Mesenchymal stem cell (in vitro differentiated cells and primary cell): Measurements from ENCODE around the gene LPGAT1.

Source experiments
- DNase-seq: peaks from one replicate; pipeline ENCODE4 v3.0.0-alpha.2; 2013
- H2AFZ ChIP-seq: one replicate; pipeline ENCODE4 v1.6.1; 2013; ENCODE audit warnings: low read depth, mild to moderate bottlenecking, control low read depth, inconsistent platforms, low read length, moderate library complexity
- H2AK5ac ChIP-seq: 2 replicates; pipeline ENCODE4 v1.6.1; 2013; ENCODE audit warnings: low read length, moderate library complexity, mild to moderate bottlenecking, inconsistent platforms; ENCODE audit not compliant: severe bottlenecking
- H2BK120ac ChIP-seq: one replicate; pipeline ENCODE4 v1.6.1; 2013; ENCODE audit warnings: low read depth, mild to moderate bottlenecking, inconsistent platforms, low read length, moderate library complexity
- H2BK12ac ChIP-seq, 2 experiments: one replicate each; pipeline ENCODE4 v1.6.1; 2013; ENCODE audit warnings: inconsistent platforms in 2 of 2, low read length in 2 of 2, mild to moderate bottlenecking in 2 of 2, moderate library complexity in 2 of 2, control low read depth in 1 of 2
- H2BK15ac ChIP-seq: one replicate; pipeline ENCODE4 v1.6.1; 2013; ENCODE audit warnings: mild to moderate bottlenecking, low read depth, inconsistent platforms; ENCODE audit not compliant: poor library complexity, severe bottlenecking
- H2BK5ac ChIP-seq: 2 replicates; pipeline ENCODE4 v1.6.1; 2013; ENCODE audit warnings: low read depth, mild to moderate bottlenecking, low read length, control low read depth, inconsistent platforms; ENCODE audit not compliant: poor library complexity, severe bottlenecking
- H3K14ac ChIP-seq, 2 experiments: one replicate each; pipeline ENCODE4 v1.6.1; 2013; ENCODE audit warnings: inconsistent platforms in 2 of 2, low read length in 2 of 2, control low read depth in 1 of 2, mild to moderate bottlenecking in 1 of 2, moderate library complexity in 1 of 2
- H3K18ac ChIP-seq, 2 experiments: one replicate each; pipeline ENCODE4 v1.6.1; 2013; ENCODE audit warnings: inconsistent platforms in 2 of 2, low read length in 2 of 2, control low read depth in 1 of 2, low read depth in 1 of 2, mild to moderate bottlenecking in 1 of 2
- H3K23ac ChIP-seq, 2 experiments: one replicate each; pipeline ENCODE4 v1.6.1; 2013; ENCODE audit warnings: inconsistent platforms in 2 of 2, low read length in 2 of 2, mild to moderate bottlenecking in 2 of 2, moderate library complexity in 2 of 2, control low read depth in 1 of 2
- H3K27ac ChIP-seq: 2 replicates; pipeline ENCODE4 v1.5.1; 2013; ENCODE audit warnings: mild to moderate bottlenecking, moderate library complexity, low read length, control low read depth, inconsistent platforms; ENCODE audit not compliant: poor library complexity, severe bottlenecking
- H3K27me3 ChIP-seq, 2 experiments: 2 replicates each; pipeline versions ENCODE4 v1.6.1 to v1.7.0; 2013; ENCODE audit warnings: low read length in 2 of 2, mild to moderate bottlenecking in 2 of 2, moderate library complexity in 2 of 2, control low read depth in 1 of 2, inconsistent platforms in 1 of 2; ENCODE audit not compliant: control insufficient read depth in 1 of 2, insufficient read depth in 1 of 2
- H3K36me3 ChIP-seq, 2 experiments: 2 replicates each; pipeline versions ENCODE4 v1.6.1 to v1.7.0; 2013; ENCODE audit warnings: low read length in 2 of 2, control low read depth in 1 of 2, inconsistent platforms in 1 of 2, low read depth in 1 of 2, mild to moderate bottlenecking in 1 of 2; ENCODE audit not compliant: insufficient read depth in 2 of 2, control insufficient read depth in 1 of 2
- H3K4ac ChIP-seq, 2 experiments: one replicate each; pipeline ENCODE4 v1.6.1; 2013; ENCODE audit warnings: inconsistent platforms in 2 of 2, low read length in 2 of 2, mild to moderate bottlenecking in 2 of 2, moderate library complexity in 2 of 2, control low read depth in 1 of 2, low read depth in 1 of 2
- H3K4me1 ChIP-seq: 2 replicates; pipeline ENCODE4 v1.6.1; 2013; ENCODE audit warnings: low read depth, low read length, control low read depth; ENCODE audit not compliant: control insufficient read depth, insufficient read depth
- H3K4me2 ChIP-seq: 2 replicates; pipeline ENCODE4 v1.6.1; 2013; ENCODE audit warnings: low read length, mild to moderate bottlenecking, inconsistent platforms; ENCODE audit not compliant: poor library complexity, severe bottlenecking
- H3K4me3 ChIP-seq, 2 experiments: 2 replicates each; pipeline versions ENCODE4 v1.5.1 to v1.7.0; 2013; ENCODE audit warnings: low read length in 2 of 2, mild to moderate bottlenecking in 2 of 2, control low read depth in 1 of 2, low read depth in 1 of 2; ENCODE audit not compliant: insufficient read depth in 1 of 2
- H3K79me1 ChIP-seq: replicated peaks from 2 replicates; pipeline ENCODE4 v1.6.1; 2013; ENCODE audit warnings: mild to moderate bottlenecking, control low read depth, low read length, inconsistent platforms; ENCODE audit not compliant: poor library complexity, severe bottlenecking
- H3K9ac ChIP-seq: 2 replicates; pipeline ENCODE4 v1.7.0; 2013; ENCODE audit warnings: mild to moderate bottlenecking, low read length, moderate library complexity
- H3K9me3 ChIP-seq: 2 replicates; pipeline ENCODE4 v1.7.0; 2013; ENCODE audit warnings: mild to moderate bottlenecking, low read length; ENCODE audit not compliant: control insufficient read depth
- H4K8ac ChIP-seq: one replicate; pipeline ENCODE4 v1.6.1; 2013; ENCODE audit warnings: inconsistent platforms, mild to moderate bottlenecking, low read length, moderate library complexity
- H4K91ac ChIP-seq: one replicate; pipeline ENCODE4 v1.6.1; 2013; ENCODE audit warnings: mild to moderate bottlenecking, low read length, inconsistent platforms
- WGBS: methylation state at CpG from one replicate; pipeline ENCODE4 v1.1.7; 2013; ENCODE audit warnings: mixed read lengths; 5-methylcytosine and 5-hydroxymethylcytosine counted together

LPGAT1 gene

DNA sequence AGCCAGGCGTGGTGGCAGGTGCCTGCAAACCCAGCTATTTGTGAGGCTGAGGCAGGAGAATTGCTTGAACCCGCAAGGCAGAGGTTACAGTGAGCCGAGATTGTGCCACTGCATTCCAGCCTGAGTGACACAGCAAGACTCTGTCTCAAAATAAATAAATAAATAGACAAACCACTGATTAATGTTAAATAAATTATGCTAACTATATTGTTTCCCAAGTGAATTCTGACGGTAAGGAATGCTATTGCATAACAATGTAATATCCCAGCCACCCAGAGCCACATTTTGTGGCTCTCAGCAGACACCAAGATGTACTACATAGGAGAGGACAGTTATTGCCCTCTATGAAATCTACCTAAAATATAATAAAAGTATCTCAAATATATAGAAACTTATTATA is 55.4 kb downstream of the LPGAT1 start:
- Histone ChIP-seq H3K4me3 (no peak overlapping the region), H2BK15ac (no peak overlapping the region), H3K18ac (no peak overlapping the region), H3K27me3 (no peaks in the 10 kb centered on the region), H3K4me2 (no peak overlapping the region), H3K27ac (no peak overlapping the region), H3K4me1 (no peaks in the 10 kb centered on the region), H3K4ac (no peak overlapping the region), H2BK12ac (no peak overlapping the region), H3K79me1 (no peaks in the 10 kb centered on the region), H4K8ac (no peak overlapping the region), H3K23ac (no peak overlapping the region), H2BK5ac (no peak overlapping the region), H2AFZ (no peak overlapping the region), H3K9me3 (no peaks in the 10 kb centered on the region), H3K9ac (no peak overlapping the region), H2BK120ac (no peak overlapping the region), H4K91ac (no peak overlapping the region), H3K36me3 (peaks cover 3 to 19% of the 10 kb centered on the region in 2 experiments), H3K14ac (no peak overlapping the region), H2AK5ac (no peak overlapping the region)
- peak; percentile 22 for DNase-seq
- WGBS = 85% methylated on average over 2 of the region's 4 CpGs

DNA sequence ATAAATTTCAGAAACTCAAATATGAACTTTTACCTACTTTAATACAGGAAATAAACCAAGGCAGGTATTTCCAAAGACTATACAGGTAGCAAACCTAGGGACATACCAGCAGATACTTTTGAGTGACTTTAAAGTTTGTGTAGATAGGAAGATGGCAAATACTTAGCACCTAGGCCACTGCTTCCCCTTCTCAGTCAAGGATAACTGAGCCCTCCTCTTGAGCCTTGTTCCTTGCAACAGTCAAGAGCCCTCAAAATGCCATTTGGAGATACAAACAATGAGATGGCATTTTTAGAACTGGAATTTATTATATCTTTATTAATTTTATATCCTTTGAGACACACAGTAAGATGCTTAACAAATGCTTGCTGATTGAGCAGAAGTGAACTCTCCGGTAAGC is 65.9 kb downstream of the LPGAT1 start:
- WGBS = 100% methylated on average over 1 of the region's 1 CpG

DNA sequence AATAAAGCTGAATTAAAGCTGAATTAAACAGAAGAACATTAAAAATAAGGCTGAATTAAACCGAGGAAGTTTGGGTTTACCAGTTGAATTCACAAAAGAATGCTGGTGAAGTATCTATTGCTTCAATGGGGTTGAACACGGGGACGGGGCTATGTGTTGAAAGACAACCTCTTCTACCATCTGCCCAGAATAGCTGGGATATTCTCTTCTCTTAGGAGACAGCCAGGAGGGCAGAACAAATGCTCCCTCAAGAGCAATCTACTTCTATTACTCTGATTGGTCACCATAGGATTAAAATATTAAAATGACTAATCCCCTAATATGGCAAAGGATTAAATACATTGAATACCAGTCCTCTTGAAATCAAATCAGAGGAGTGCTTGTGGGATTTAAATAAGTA is 68.4 kb downstream of the LPGAT1 start:
- Histone ChIP-seq H3K23ac (no peak overlapping the region), H3K4me3 (no peak overlapping the region), H2BK5ac (no peak overlapping the region), H3K79me1 (no peaks in the 10 kb centered on the region), H2AK5ac (no peak overlapping the region), H2AFZ (no peak overlapping the region), H3K18ac (no peak overlapping the region), H3K36me3 (peaks cover 2 to 10% of the 10 kb centered on the region in 2 experiments), H3K4ac (no peak overlapping the region), H4K91ac (no peak overlapping the region), H2BK120ac (no peak overlapping the region), H3K4me2 (no peak overlapping the region), H2BK12ac (no peak overlapping the region), H3K27ac (no peak overlapping the region), H4K8ac (no peak overlapping the region), H3K14ac (no peak overlapping the region), H3K9ac (no peak overlapping the region), H3K4me1 (no peaks in the 10 kb centered on the region), H2BK15ac (no peak overlapping the region), H3K27me3 (no peaks in the 10 kb centered on the region), H3K9me3 (peaks cover 5% of the 10 kb centered on the region)
- 96% methylated on average over 3 of the region's 3 CpGs for WGBS
- no peak for DNase-seq

More for the DNA sequence above, 65.9 kb downstream of the LPGAT1 start:
- Histone ChIP-seq H3K4me3 (no peak overlapping the region), H3K14ac (no peak overlapping the region), H2BK12ac (no peak overlapping the region), H2BK5ac (no peak overlapping the region), H2BK15ac (no peak overlapping the region), H2AFZ (no peak overlapping the region), H3K4ac (no peak overlapping the region), H3K4me1 (no peaks in the 10 kb centered on the region), H3K36me3 (peaks cover 2 to 14% of the 10 kb centered on the region in 2 experiments), H3K4me2 (no peak overlapping the region), H4K91ac (no peak overlapping the region), H3K23ac (no peak overlapping the region), H3K27ac (no peak overlapping the region), H2AK5ac (no peak overlapping the region), H3K79me1 (no peaks in the 10 kb centered on the region), H2BK120ac (no peak overlapping the region), H4K8ac (no peak overlapping the region), H3K9ac (no peak overlapping the region), H3K9me3 (no peaks in the 10 kb centered on the region), H3K27me3 (no peaks in the 10 kb centered on the region), H3K18ac (no peak overlapping the region)
- no peak for DNase-seq

DNA sequence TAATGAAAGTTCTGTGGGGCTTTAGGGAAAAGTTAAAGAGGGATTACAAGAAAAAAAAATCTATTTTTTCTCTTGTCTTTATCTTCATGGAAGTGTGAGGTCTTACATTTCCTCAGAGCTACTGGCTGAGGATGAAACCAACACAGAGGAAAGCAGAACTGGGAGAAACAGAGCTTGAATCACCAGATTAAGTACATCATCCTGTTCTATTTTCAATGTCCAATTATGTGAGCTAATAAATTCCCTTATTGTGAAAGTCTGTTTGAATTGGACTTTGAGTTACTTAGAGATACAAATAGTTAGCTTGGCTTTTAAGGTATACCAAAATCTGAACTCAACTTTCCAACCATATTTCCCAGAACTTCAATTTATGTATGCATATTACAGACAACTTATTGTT is 69.2 kb downstream of the LPGAT1 start:
- no peak for DNase-seq
- Histone ChIP-seq H3K18ac (no peak overlapping the region), H3K79me1 (no peaks in the 10 kb centered on the region), H3K4me1 (no peaks in the 10 kb centered on the region), H3K4ac (no peak overlapping the region), H2AK5ac (no peak overlapping the region), H3K4me3 (no peak overlapping the region), H3K27ac (no peak overlapping the region), H2BK120ac (no peak overlapping the region), H3K36me3 (peaks cover 2 to 6% of the 10 kb centered on the region in 2 experiments), H3K23ac (no peak overlapping the region), H2BK5ac (no peak overlapping the region), H3K4me2 (no peak overlapping the region), H4K91ac (no peak overlapping the region), H3K27me3 (no peaks in the 10 kb centered on the region), H3K14ac (no peak overlapping the region), H2BK12ac (no peak overlapping the region), H3K9me3 (peaks cover 5% of the 10 kb centered on the region), H3K9ac (no peak overlapping the region), H2BK15ac (no peak overlapping the region), H4K8ac (no peak overlapping the region), H2AFZ (no peak overlapping the region)
